ENCODE measurements around the gene BCOR.
A peak's percentile ranks its signal among the peaks of the same experiment; 100 is the strongest.

DNA sequence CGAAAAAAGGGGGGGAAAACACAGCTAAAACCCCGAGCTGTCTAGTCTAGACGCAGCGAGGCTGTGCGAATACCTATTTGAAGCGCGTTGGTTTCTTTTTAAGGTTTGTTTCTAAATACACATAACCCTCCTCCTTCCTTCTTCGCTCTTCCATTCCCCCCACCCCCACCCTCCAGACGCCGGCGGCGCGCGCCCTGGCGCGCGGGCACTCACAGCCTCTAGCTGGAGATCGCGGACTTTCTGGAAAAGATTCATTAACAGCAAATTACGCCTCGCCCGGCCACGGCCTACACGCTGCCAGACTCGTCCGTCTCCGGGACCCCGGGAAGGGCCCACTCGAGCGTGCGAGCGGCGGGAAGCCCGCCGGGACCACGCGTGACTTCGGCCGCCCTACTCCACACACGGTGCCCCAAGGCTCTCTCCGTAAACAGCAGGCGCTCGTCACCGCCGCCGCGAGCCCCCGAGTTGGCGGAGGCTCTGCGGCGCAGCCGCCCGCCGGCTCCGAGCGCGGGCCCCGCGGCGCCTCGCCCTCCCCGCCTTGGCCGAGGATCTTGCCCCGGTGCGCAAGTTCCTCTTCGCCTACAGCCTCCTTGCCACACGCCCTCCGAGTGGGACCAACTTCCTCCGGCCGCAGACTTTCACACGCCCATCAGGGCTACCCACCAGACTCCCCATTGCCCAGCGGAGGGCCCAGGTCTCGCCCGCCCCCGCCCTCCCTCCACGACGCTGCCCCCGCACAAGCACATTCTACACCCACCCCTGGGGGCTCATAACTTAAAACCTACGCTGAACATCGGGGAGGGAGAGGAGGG, 2.0 kb downstream of the BCOR start:
- TF ChIP-seq CTCF (conservative IDR thresholded peaks at IDR 0.05), result no peak
- TF ChIP-seq ZFX (IDR thresholded peaks at IDR 0.05), result 0 out of 2 replicates have a peak, but pooled peaks have one; percentile 22

All from C4-2B (cell line).